H1 (cell line): ENCODE data around the gene ANKS1A.

Source experiments
- CHD2 ChIP-seq: IDR thresholded peaks from 2 replicates; pipeline ENCODE4 v1.6.1; 2012; ENCODE audit warnings: low read length, improper control_type of control experiment
- EP300 ChIP-seq, 2 experiments: IDR thresholded peaks; 1 replicate in 1 of 2; 2 replicates in 1 of 2; pipeline ENCODE4 v1.6.1; 2011 to 2012; ENCODE audit warnings: low read depth in 2 of 2, low read length in 2 of 2, mild to moderate bottlenecking in 2 of 2, borderline replicate concordance in 1 of 2, inconsistent platforms in 1 of 2, moderate library complexity in 1 of 2
- EZH2 ChIP-seq: fragments of 200-600 bp; sonication (generic); IDR thresholded peaks from 2 replicates; pipeline ENCODE4 v1.7.1; 2012; ENCODE audit warnings: low read depth, mild to moderate bottlenecking, moderate library complexity, low read length, inconsistent platforms; ENCODE audit not compliant: severe bottlenecking
- JUND ChIP-seq: IDR thresholded peaks from 2 replicates; pipeline ENCODE4 v1.6.1; 2011; ENCODE audit warnings: mild to moderate bottlenecking, improper control_type of control experiment, low read length
- NRF1 ChIP-seq: IDR thresholded peaks from 2 replicates; pipeline ENCODE4 v1.6.1; 2011; ENCODE audit warnings: mild to moderate bottlenecking, low read depth, low read length, improper control_type of control experiment
- POLR2A ChIP-seq, 2 experiments: IDR thresholded peaks; 1 replicate in 1 of 2; 2 replicates in 1 of 2; pipeline ENCODE4 v1.6.1; 2011; ENCODE audit warnings: low read depth in 2 of 2, low read length in 2 of 2, mild to moderate bottlenecking in 2 of 2; ENCODE audit errors: control extremely low read depth in 1 of 2
- POLR2AphosphoS5 ChIP-seq: IDR thresholded peaks from 2 replicates; pipeline ENCODE4 v1.6.1; 2011; ENCODE audit warnings: low read depth, low read length
- RXRA ChIP-seq: IDR thresholded peaks from 2 replicates; pipeline ENCODE4 v1.6.1; 2011; ENCODE audit warnings: low read depth, mild to moderate bottlenecking, low read length, moderate library complexity; ENCODE audit not compliant: insufficient read depth
- SAP30 ChIP-seq: fragments of 300-600 bp; sonication (generic); IDR thresholded peaks from 2 replicates; pipeline ENCODE4 v1.7.1; 2012; ENCODE audit warnings: low read length, moderate library complexity, mild to moderate bottlenecking, inconsistent platforms; ENCODE audit not compliant: insufficient read depth, insufficient replicate concordance
- TCF12 ChIP-seq: IDR thresholded peaks from 2 replicates; pipeline ENCODE4 v1.6.1; 2011; ENCODE audit warnings: low read depth, mild to moderate bottlenecking, low read length
- TF ChIP-seq, protein P1 (sequence below), 3 experiments: IDR thresholded peaks; 1 replicate in 2 of 3; 2 replicates in 1 of 3; pipeline versions ENCODE4 v1.5.1 to v1.6.1; 2011; ENCODE audit warnings: low read length in 3 of 3, mild to moderate bottlenecking in 3 of 3, inconsistent platforms in 2 of 3, low read depth in 1 of 3, moderate library complexity in 1 of 3; ENCODE audit not compliant: insufficient read depth in 1 of 3; ENCODE audit errors: control extremely low read depth in 1 of 3

DNA sequence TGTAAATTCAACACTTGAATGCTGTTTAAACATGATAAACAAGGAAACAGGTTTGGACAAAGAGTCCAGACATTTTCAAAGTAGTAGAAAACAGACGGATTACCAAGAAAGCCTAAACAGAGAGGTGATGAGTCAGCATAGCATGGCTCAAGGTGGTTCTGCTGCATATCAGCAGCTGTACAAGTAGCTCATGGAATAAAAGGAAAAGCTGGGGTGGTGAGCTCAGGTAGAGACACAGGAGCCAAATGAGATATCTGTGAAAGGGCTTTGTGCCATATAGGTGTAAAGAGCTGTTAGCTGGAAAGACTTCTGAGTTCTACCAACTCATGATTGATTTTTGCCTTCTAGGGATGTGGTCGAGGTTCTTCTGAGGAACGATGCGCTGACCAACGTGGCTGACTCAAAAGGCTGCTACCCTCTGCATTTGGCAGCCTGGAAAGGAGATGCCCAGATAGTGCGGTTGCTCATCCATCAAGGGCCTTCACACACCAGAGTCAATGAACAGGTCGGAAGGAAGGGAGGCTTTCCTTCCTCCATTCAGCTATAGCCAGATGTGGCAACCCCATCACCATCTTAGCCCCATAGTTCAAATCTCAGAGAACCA lies 80.7 kb downstream of the ANKS1A start:
- TF ChIP-seq, protein P1, sequence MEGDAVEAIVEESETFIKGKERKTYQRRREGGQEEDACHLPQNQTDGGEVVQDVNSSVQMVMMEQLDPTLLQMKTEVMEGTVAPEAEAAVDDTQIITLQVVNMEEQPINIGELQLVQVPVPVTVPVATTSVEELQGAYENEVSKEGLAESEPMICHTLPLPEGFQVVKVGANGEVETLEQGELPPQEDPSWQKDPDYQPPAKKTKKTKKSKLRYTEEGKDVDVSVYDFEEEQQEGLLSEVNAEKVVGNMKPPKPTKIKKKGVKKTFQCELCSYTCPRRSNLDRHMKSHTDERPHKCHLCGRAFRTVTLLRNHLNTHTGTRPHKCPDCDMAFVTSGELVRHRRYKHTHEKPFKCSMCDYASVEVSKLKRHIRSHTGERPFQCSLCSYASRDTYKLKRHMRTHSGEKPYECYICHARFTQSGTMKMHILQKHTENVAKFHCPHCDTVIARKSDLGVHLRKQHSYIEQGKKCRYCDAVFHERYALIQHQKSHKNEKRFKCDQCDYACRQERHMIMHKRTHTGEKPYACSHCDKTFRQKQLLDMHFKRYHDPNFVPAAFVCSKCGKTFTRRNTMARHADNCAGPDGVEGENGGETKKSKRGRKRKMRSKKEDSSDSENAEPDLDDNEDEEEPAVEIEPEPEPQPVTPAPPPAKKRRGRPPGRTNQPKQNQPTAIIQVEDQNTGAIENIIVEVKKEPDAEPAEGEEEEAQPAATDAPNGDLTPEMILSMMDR (IDR thresholded peaks at IDR 0.05; ENCODE audit: control extremely low read depth in 1 of 3, insufficient read depth in 1 of 3, low read depth in 1 of 3, low read length in 3 of 3), result no peak
- TF ChIP-seq SAP30, result no peak
- no peak for TF ChIP-seq CHD2
- no peak for TF ChIP-seq TCF12
- TF ChIP-seq EP300 (IDR thresholded peaks at IDR 0.05; ENCODE audit: borderline replicate concordance in 1 of 2, low read depth in 2 of 2, low read length in 2 of 2), result no peak
- TF ChIP-seq NRF1, result no peak
- TF ChIP-seq POLR2A (IDR thresholded peaks at IDR 0.05; ENCODE audit: control extremely low read depth in 1 of 2, low read depth in 2 of 2, low read length in 2 of 2), result no peak
- TF ChIP-seq POLR2AphosphoS5, result no peak
- TF ChIP-seq JUND, result no peak
- TF ChIP-seq EZH2, result no peak
- TF ChIP-seq RXRA, result no peak
